GM13976 (cell line): Measurements from ENCODE around the gene PLXNA1.

ENCODE experiments used
- DNase-seq: peaks from one replicate; pipeline ENCODE4 v3.0.0; 2012; ENCODE audit warnings: low spot score
- in situ Hi-C: fragments of 300-500 bp; cut with MboI; formaldehyde crosslinking; loops from one replicate; pipeline ENCODE4 v1.12.0; 2022; ENCODE audit warnings: low sequenced_read_pairs, mixed read lengths, inconsistent platforms; ENCODE audit not compliant: unreplicated experiment
- TF ChIP-seq, protein P1 (sequence below): IDR thresholded peaks from 2 replicates; pipeline ENCODE4 v1.5.1; 2012; ENCODE audit warnings: borderline replicate concordance, mild to moderate bottlenecking; ENCODE audit not compliant: insufficient read depth; ENCODE audit errors: extremely low read depth, missing control alignments, control extremely low read depth

Gene PLXNA1

GRCh38 chr3:126999383-126999782 lies 16.5 kb downstream of the PLXNA1 start:
- in situ Hi-C loops: no loop called here
- TF ChIP-seq, protein P1, sequence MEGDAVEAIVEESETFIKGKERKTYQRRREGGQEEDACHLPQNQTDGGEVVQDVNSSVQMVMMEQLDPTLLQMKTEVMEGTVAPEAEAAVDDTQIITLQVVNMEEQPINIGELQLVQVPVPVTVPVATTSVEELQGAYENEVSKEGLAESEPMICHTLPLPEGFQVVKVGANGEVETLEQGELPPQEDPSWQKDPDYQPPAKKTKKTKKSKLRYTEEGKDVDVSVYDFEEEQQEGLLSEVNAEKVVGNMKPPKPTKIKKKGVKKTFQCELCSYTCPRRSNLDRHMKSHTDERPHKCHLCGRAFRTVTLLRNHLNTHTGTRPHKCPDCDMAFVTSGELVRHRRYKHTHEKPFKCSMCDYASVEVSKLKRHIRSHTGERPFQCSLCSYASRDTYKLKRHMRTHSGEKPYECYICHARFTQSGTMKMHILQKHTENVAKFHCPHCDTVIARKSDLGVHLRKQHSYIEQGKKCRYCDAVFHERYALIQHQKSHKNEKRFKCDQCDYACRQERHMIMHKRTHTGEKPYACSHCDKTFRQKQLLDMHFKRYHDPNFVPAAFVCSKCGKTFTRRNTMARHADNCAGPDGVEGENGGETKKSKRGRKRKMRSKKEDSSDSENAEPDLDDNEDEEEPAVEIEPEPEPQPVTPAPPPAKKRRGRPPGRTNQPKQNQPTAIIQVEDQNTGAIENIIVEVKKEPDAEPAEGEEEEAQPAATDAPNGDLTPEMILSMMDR: no peak
- DNase-seq: no peak

DNA sequence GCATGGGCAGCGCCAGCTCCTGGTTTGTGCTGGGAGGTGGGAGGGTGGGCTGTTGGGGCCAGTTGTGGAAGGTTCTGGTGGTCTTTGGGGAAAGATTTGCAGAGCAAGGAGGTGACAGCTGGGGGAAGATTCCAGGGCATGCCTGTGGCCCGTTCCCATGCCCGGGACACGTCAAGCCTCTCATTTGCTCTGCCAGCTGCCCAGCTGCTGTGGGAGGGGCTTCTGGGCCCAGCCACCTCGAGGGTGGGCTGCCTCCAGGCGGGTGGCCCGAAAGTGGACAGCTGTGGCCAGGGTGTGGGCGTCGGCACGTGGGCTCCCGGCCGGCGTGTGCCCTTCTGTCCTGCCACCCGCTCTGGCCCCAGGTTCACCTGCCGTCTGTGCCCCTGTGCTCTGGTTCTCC lies 17.2 kb downstream of the PLXNA1 start:
- TF ChIP-seq, protein P1: no peak
- in situ Hi-C loops: no loop called here

DNA sequence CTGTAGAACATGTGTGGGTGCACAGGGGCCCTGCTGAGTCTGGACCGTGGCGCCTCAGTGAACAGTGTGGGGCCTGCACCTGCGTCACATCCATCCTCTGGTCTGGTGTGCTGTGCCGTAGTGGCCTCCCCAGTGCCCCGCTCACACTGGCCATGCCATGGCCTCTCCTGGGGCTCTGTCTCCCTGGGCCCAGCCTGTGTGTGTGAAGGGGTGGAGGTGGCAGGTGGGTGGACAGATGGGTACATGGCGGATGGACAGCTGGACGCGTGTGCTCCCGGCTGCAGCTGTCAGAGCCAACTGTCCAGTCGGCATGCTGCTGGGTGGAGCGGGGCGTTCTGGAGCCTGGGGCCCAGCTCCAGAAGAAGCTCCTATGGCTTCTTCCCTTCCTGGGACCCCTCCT lies 17.8 kb downstream of the PLXNA1 start:
- no peak for DNase-seq
- in situ Hi-C loops: no loop called here
- TF ChIP-seq, protein P1: no peak

More for the DNA sequence above, 17.2 kb downstream of the PLXNA1 start:
- DNase-seq: no peak

GRCh38 chr3:127001486-127002194 lies 18.7 kb downstream of the PLXNA1 start:
- in situ Hi-C loops: no loop called here
- TF ChIP-seq, protein P1: no peak
- DNase-seq: no peak

DNA sequence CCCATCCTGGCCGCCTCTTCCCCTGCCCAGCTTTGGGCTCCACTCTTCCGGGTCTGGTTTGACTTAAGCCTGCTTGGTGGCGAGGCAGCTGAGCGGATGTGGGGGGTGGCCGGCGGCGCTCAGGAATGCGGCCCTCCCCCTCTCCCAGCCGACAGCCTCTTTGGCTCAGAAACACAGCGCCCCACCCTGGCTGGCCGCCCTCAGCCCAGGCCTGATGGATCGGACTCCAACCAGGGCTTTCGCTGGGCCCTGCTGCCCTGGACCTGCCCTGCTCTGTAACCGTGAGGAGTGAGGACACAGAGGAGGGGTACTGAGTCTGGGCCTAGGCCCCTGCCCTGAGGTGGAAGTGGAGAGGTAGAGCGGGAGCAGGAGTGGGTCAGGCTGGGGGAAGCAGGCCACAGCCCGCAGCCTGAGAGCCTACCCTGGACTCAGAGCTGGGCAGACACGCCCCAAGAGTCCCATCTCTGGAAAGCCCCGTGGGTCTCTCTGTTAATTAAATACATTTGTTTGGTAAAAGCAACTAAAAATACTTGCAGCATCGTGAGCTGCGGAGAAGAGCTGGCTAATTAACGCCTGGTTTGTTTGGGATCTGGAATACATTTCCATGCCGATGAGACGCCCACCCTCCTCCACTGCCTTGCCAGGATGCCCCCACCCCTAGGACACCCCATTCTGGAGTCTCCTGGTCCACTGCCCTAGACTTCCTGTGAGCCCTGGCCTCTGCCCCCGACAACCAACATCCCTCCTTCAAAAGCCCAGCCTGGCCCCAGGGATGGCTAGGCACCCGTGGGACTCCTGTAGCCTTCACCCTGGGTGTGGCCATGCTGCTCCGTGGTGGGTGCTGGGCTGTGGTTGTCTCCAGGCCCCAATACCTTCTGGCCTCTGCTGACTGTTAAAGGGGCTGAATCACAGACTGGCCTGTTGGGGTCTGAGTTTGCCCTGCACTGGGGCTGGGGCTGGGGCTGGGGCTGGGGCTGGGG lies 19.6 kb downstream of the PLXNA1 start:
- TF ChIP-seq, protein P1: no peak
- no peak for DNase-seq
- in situ Hi-C loops: no loop called here

- DNase-seq: no peak
- in situ Hi-C loops: no loop called here
- TF ChIP-seq, protein P1: no peak
Observed at GRCh38 chr3:127003175-127003555, 20.2 kb downstream of the PLXNA1 start.
